Mucosa of rectum (tissue), 2 donors: ENCODE data around the gene PPFIBP1.

Source experiments
- H3K27ac ChIP-seq, 2 donors: one replicate each; pipeline ENCODE4 v1.7.0; 2013; ENCODE audit warnings: inconsistent platforms in 2 of 2, low read depth in 2 of 2, low read length in 2 of 2
- H3K27me3 ChIP-seq, 2 donors: one replicate each; pipeline ENCODE4 v1.7.0; 2013; ENCODE audit warnings: low read length in 2 of 2; ENCODE audit not compliant: control insufficient read depth in 2 of 2, insufficient read depth in 2 of 2
- H3K36me3 ChIP-seq, 2 donors: one replicate each; pipeline ENCODE4 v1.7.0; 2013; ENCODE audit warnings: low read length in 2 of 2; ENCODE audit not compliant: control insufficient read depth in 2 of 2, insufficient read depth in 2 of 2
- H3K4me1 ChIP-seq, 2 donors: one replicate each; pipeline ENCODE4 v1.7.0; 2013; ENCODE audit warnings: low read length in 2 of 2, mild to moderate bottlenecking in 1 of 2; ENCODE audit not compliant: control insufficient read depth in 2 of 2, insufficient read depth in 2 of 2
- H3K4me3 ChIP-seq, 2 donors: one replicate each; pipeline ENCODE4 v1.7.0; 2013; ENCODE audit warnings: low read length in 2 of 2
- H3K9ac ChIP-seq, 2 donors: one replicate each; pipeline ENCODE4 v1.7.0; 2013; ENCODE audit warnings: low read length in 2 of 2, low read depth in 1 of 2, mild to moderate bottlenecking in 1 of 2
- H3K9me3 ChIP-seq, 2 donors: one replicate each; pipeline ENCODE4 v1.7.0; 2013; ENCODE audit warnings: low read length in 2 of 2; ENCODE audit not compliant: control insufficient read depth in 2 of 2
- donor health status: healthy.
- donor health status: Normal muscosa, but diverticular disease.

The PPFIBP1 gene

DNA sequence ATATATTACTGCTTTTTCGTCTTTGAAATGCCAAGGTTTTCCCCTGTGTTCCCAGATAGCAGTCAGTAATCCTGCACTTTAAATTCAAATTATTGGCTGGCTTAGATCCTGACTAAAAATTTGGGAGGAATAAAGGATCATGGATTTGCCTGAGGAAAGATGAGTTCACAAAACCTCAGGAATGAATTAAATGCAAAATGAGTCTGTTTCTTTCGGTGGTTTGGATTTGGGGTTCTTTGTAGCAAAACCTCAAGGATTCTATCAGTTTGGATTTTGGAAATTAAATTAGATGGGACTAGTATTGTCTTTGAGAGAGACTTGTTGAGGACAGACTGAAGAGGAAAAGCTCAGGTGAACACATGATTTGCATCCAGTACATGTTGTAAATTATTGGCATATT is 36.1 kb downstream of the PPFIBP1 start:
- no peak overlapping the region for H3K27ac ChIP-seq
- no peaks in the 10 kb centered on the region for H3K4me1 ChIP-seq
- H3K9me3 ChIP-seq = no peaks in the 10 kb centered on the region
- H3K36me3 ChIP-seq = no peaks in the 10 kb centered on the region
- no peak overlapping the region for H3K9ac ChIP-seq
- H3K4me3 ChIP-seq = no peak overlapping the region
- H3K27me3 ChIP-seq = no peaks in the 10 kb centered on the region

DNA sequence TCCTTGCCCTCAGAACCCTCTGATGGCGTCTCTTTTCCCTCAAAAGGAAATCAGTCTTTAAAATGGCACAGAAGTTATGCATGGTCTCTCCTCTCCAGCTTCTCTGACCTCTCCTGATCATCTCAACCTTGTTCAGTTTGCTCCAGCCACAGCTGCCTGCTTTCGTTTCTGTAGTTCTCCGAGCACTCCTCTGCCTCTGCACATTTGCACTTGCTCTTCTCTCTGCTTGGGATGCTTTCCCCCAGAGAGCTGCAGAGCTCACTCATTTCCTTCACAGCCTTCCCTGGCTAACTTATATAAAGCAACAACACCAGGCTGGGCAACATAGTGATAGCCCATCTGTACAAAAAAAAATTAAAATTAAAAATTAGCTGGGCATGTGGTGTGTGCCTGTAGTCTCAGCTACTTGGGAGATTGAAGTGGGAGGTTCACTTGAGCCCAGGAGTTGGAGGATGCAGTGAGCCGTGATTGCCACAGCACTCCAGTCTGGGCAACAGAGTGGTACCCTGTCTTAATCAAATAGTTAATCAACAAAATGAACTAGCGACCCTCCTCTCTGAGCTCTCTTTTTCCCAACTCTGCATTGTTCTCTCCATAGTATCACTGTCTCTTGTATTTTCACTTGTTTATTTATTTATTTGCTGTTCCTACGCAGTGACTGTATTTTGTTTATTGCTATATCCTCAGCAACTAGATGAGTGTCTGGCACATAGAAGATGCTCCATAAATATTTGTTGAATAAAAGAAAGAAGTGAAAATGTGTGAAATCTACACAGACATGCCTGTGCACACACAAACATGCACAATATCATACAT is 37.7 kb downstream of the PPFIBP1 start:
- Histone ChIP-seq H3K27ac (no peak overlapping the region), H3K27me3 (no peaks in the 10 kb centered on the region), H3K36me3 (no peaks in the 10 kb centered on the region), H3K9ac (no peak overlapping the region), H3K4me3 (no peak overlapping the region), H3K4me1 (no peaks in the 10 kb centered on the region), H3K9me3 (no peaks in the 10 kb centered on the region)

DNA sequence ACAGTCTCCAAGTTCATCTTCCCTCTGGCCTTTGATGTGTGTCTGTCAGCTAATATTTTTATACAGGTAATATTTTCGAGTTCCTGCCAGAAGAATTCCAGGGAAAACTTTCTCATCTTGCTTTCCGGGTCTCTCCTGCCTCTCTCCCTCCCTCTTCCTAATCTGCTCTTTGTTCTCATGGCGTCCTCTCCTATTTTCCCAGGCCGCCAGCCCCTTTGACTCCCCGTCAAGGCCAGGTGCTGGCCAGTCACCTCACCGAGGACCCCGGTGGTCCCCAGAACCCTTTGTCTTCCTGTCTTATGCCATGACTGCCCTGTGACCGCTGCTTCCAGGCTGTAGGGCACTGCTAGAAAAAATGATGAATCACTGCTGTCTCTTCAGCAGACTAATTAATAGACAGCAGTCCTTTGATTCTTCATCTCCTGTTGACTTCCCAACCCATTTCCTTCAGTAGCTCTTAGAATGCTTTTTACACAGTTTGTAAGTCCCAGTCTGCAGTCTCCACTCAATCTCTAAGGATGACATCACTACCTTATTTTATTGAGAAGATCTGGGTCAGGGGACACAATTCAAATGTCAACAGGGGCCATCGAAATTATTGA is 40.7 kb downstream of the PPFIBP1 start:
- Histone ChIP-seq H3K4me1 (no peaks in the 10 kb centered on the region), H3K9ac (no peak overlapping the region), H3K9me3 (no peaks in the 10 kb centered on the region), H3K27ac (no peak overlapping the region), H3K27me3 (no peaks in the 10 kb centered on the region), H3K36me3 (no peaks in the 10 kb centered on the region), H3K4me3 (no peak overlapping the region)

DNA sequence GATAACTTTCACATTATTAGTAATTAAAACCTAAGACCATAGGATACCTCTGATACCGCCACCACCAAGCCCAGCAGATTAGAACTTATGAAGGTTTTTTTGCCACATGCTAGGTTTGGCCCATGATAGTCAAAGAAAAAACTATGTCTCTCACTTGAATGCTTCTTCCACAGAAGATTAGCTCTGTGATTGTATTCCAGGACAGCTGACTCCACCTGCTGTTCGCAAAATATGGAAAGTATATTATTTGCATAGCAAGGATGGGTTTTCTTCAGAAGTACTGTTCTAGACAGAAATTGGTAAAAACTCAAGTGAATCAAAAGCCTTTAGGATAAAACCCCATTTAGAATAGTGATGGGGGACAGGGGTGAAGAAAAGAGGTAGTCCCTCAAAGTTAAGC is 42.2 kb downstream of the PPFIBP1 start:
- no peak overlapping the region for H3K27ac ChIP-seq
- no peaks in the 10 kb centered on the region for H3K36me3 ChIP-seq
- H3K9me3 ChIP-seq = no peaks in the 10 kb centered on the region
- no peaks in the 10 kb centered on the region for H3K4me1 ChIP-seq
- no peaks in the 10 kb centered on the region for H3K27me3 ChIP-seq
- no peak overlapping the region for H3K9ac ChIP-seq
- no peak overlapping the region for H3K4me3 ChIP-seq

DNA sequence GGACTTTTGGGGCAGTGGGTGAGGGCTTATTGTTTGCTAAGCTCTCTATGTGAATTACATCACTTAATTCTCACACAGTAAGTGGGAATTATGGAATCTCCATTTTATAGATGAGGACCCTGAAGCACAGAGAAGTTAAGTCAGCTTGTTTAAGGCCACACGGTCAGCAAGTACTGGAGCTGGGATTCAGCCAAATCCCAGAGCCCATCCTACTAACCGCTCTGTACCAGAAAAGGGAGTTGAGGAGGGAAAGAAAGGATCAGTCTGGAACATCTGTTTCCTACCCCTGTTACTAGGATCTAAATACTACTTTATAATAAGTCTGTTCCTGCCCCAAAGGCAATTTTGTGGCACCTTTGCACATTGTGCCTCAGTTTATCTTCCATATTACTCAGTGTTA is 42.6 kb downstream of the PPFIBP1 start:
- Histone ChIP-seq H3K27ac (no peak overlapping the region), H3K36me3 (no peaks in the 10 kb centered on the region), H3K9me3 (no peaks in the 10 kb centered on the region), H3K4me1 (no peaks in the 10 kb centered on the region), H3K27me3 (no peaks in the 10 kb centered on the region), H3K4me3 (no peak overlapping the region), H3K9ac (no peak overlapping the region)

DNA sequence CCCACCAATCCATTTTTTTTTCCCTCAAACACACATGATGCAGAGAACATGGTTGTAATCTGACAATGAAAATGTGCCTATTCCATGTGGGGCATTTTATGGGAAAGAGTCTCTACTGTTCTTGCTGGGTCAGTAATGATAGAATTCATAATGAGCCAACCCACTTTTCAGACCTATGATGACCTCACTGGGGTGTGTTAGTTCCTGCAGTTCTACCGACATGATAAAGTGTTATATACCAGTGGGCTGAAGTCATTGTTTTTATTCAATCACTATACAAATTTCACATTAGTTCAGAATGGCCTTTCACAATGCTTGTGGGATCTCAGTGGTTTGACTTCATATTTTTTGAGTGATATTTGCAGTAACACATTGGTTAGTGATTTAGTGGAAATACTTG is 47.5 kb downstream of the PPFIBP1 start:
- Histone ChIP-seq H3K27me3 (no peaks in the 10 kb centered on the region), H3K9ac (no peak overlapping the region), H3K9me3 (no peaks in the 10 kb centered on the region), H3K4me1 (peaks cover 0 to 2% of the 10 kb centered on the region in 2 donors), H3K36me3 (no peaks in the 10 kb centered on the region), H3K27ac (no peak overlapping the region), H3K4me3 (no peak overlapping the region)

DNA sequence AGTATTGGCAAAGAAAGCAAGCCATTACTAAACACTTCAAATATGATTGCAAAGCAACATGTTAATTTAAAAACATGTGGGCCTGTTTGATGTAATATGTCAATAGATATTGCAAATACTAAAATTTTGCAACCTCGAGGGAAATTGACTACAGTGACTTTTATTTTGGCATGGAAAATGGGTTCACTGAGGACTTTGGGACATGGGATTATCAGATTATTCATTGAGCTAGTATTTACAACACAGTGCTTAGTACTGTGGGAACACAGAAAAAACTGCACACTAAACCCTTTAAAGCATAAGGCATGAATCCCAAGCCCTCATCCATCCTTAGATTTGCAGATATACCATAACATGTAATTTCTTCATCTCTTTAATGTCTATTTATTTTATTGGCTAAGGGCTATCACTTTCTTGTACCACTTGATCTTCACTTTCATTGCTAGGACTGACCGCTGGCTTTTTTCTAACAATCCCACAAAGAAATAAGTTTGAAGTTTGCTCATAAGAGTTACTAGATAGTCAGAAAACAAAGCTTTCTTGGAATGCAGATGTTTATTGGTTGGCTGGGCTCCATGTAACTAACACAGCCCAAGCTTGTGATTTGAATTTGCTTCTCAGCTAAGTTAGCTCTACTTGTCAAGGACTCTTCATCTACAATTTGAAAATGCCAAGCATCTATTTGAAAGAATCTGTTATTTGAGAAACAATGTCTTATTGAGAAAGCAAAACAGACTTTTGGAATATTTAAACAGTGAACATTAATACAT is 48.7 kb downstream of the PPFIBP1 start:
- Histone ChIP-seq H3K9ac (no peak overlapping the region), H3K27ac (peak overlapping the region in 1 of 2 donors; percentile 43), H3K27me3 (no peaks in the 10 kb centered on the region), H3K9me3 (no peaks in the 10 kb centered on the region), H3K36me3 (no peaks in the 10 kb centered on the region), H3K4me1 (peaks cover 0 to 2% of the 10 kb centered on the region in 2 donors), H3K4me3 (no peak overlapping the region)

DNA sequence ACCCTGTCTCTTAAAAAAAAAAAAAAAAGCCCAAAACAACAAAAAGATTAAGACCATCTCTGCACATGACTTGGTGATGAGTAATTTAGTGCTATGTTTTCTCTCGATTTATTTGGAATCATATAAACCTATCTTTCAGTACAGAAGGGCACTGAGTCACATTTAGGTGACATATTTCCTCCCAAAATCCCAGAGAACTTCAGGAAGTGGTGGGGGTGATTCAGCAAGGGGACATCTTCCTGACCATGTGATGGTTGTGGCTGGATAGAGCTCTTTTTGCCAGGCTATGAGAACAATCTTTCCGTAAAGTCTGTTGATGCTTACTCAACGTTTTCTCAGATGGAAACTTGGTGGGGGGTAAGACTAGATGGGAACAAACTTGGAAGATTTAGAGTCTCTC is 50.0 kb downstream of the PPFIBP1 start:
- H3K4me1 ChIP-seq = peaks cover 0 to 2% of the 10 kb centered on the region in 2 donors
- H3K27me3 ChIP-seq = no peaks in the 10 kb centered on the region
- H3K4me3 ChIP-seq = no peak overlapping the region
- no peaks in the 10 kb centered on the region for H3K9me3 ChIP-seq
- H3K27ac ChIP-seq = peak overlapping the region in 1 of 2 donors; percentile 43
- no peak overlapping the region for H3K9ac ChIP-seq
- H3K36me3 ChIP-seq = peaks cover 3% of the 10 kb centered on the region in 2 donors

DNA sequence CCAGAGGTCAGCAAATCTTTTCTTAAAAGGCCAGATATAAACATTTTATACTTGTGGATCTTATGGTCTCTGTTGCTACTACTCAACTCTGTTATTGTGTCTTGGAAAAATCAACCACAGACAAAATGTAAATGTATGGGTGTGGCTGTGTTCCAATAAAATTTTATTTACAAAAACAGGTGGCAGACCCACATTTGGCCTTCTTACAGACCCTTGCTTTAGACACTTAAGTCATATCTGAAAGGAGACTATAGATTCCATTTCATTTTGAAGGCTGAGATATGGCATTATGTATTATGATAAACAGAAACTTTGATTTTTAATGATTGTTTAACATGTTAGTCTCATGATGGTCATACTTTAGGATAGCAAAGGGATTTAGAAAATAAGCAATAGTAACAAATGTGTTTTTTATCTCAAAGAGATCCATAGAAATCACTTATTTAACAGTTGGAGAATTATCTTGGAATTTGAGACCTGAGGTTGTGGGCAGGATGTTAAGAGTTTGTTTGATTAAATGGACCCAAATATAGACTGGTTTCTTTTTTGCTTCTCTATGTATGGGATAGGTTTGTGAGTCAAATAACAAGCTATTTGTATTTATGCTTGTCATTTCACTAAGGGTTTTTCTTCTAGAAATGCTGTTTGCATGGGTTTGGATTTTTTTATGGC is 51.2 kb downstream of the PPFIBP1 start:
- Histone ChIP-seq H3K27ac (no peak overlapping the region), H3K9ac (no peak overlapping the region), H3K27me3 (no peaks in the 10 kb centered on the region), H3K4me3 (no peak overlapping the region), H3K9me3 (no peaks in the 10 kb centered on the region), H3K4me1 (peaks cover 0 to 2% of the 10 kb centered on the region in 2 donors), H3K36me3 (peaks cover 5 to 6% of the 10 kb centered on the region in 2 donors)

DNA sequence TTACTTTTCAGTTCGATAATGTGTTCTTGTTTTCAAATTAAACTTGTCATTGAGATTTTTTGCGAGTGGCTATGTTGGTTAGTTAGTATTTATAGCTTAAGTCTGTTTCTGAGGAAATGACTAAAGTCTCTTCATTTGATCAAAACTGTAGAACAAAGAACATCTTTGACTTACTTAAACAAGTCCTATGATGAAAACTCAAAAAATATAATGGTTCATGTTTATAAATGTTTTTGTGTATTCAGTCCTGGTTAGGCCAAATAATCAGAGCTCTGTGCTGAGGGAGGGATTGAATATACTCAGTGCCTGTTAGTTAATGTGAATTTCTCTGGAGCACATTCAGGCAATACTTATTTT is 51.7 kb downstream of the PPFIBP1 start:
- peaks cover 0 to 2% of the 10 kb centered on the region in 2 donors for H3K4me1 ChIP-seq
- H3K9ac ChIP-seq = no peak overlapping the region
- peaks cover 5 to 6% of the 10 kb centered on the region in 2 donors for H3K36me3 ChIP-seq
- no peaks in the 10 kb centered on the region for H3K9me3 ChIP-seq
- no peak overlapping the region for H3K27ac ChIP-seq
- no peaks in the 10 kb centered on the region for H3K27me3 ChIP-seq
- no peak overlapping the region for H3K4me3 ChIP-seq
